ENCODE data around the gene ATF6.

The ATF6 gene

GRCh38 chr1:161985301-161985822 is 219.2 kb downstream of the ATF6 start:
- no peak for DNase-seq (ENCODE audit: low read depth)
- no peak for TF ChIP-seq CTCF (IDR thresholded peaks at IDR 0.05; ENCODE audit: control insufficient read depth, extremely low read depth, insufficient read depth)
- no peak overlapping the region for H3K4me3 ChIP-seq (ENCODE audit: low read depth, low read length)

DNA sequence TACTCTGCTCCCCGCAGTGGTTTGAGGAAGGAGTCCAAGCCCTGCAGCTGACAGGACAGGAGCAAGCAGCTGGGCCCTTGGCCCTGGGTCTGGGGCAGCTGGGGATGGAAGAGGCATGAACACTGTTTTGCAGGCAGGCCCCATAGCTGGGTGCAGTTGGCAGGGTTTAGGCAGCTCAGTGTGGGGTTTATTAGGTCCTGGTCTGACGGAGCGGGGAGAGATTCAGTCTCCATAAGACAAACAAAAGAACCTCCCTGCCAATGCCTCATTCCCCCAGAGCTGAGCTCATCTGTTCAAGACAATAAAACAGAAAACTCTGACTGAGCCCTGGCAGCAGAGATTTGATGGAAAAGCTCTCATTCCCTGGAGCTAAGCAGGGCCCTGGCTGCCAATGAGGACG is 220.2 kb downstream of the ATF6 start:
- TF ChIP-seq CTCF (IDR thresholded peaks at IDR 0.05; ENCODE audit: control insufficient read depth, extremely low read depth, insufficient read depth): no peak
- DNase-seq (ENCODE audit: low read depth): no peak
- no peak overlapping the region for H3K4me3 ChIP-seq (ENCODE audit: low read depth, low read length)

GRCh38 chr1:161987303-161987702 is 221.2 kb downstream of the ATF6 start:
- no peak for DNase-seq (ENCODE audit: low read depth)
- no peak overlapping the region for H3K4me3 ChIP-seq (ENCODE audit: low read depth, low read length)
- TF ChIP-seq CTCF (IDR thresholded peaks at IDR 0.05; ENCODE audit: control insufficient read depth, extremely low read depth, insufficient read depth): no peak

- no peak for TF ChIP-seq CTCF (IDR thresholded peaks at IDR 0.05; ENCODE audit: control insufficient read depth, extremely low read depth, insufficient read depth)
- no peak overlapping the region for H3K4me3 ChIP-seq (ENCODE audit: low read depth, low read length)
- DNase-seq (ENCODE audit: low read depth): no peak
Observed at GRCh38 chr1:161987872-161988271, 221.8 kb downstream of the ATF6 start.

DNA sequence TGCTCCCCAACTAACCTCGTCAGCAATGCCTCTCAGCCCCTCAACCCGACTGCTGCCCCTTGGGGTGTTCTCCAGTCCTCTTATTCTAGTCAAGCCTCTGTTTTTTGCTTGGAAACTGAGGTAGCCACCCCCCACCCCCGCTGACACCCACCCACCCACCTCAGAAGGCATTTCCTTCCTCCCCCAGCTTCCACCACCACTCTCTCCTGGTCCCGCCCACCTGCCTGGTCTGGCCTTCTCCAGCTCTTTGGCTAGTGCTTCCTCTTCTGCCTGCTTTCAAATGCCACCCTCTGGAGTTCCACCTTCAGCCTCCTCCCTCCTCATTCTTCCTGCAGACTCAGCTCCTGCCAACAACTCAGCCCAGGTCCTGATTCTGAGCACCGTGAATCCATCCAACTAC is 222.3 kb downstream of the ATF6 start:
- DNase-seq (ENCODE audit: low read depth): no peak
- H3K4me3 ChIP-seq (ENCODE audit: low read depth, low read length): no peak overlapping the region
- TF ChIP-seq CTCF (IDR thresholded peaks at IDR 0.05; ENCODE audit: control insufficient read depth, extremely low read depth, insufficient read depth): no peak

- no peak for DNase-seq (ENCODE audit: low read depth)
- no peak overlapping the region for H3K4me3 ChIP-seq (ENCODE audit: low read depth, low read length)
- no peak for TF ChIP-seq CTCF (IDR thresholded peaks at IDR 0.05; ENCODE audit: control insufficient read depth, extremely low read depth, insufficient read depth)
Observed at GRCh38 chr1:161989108-161989507, 223.0 kb downstream of the ATF6 start.

GRCh38 chr1:161989786-161990185 is 223.7 kb downstream of the ATF6 start:
- no peak overlapping the region for H3K4me3 ChIP-seq (ENCODE audit: low read depth, low read length)
- TF ChIP-seq CTCF (IDR thresholded peaks at IDR 0.05; ENCODE audit: control insufficient read depth, extremely low read depth, insufficient read depth): no peak
- DNase-seq (ENCODE audit: low read depth): no peak
